Stimulated activated CD4-positive, alpha-beta T cell treated with anti-CD3 and anti-CD28 coated beads, Interleukin-1b, Interleukin-23, amount 100 ng/mL, for 48 hours (primary cell): ENCODE results near the gene DCTD.

Experiments
- DNase-seq: peaks from one replicate; pipeline ENCODE4 v3.0.0-alpha.2; 2020

The DCTD gene

GRCh38 chr4:182866746-182867145, 50.4 kb downstream of the DCTD start:
- no peak for DNase-seq

DNA sequence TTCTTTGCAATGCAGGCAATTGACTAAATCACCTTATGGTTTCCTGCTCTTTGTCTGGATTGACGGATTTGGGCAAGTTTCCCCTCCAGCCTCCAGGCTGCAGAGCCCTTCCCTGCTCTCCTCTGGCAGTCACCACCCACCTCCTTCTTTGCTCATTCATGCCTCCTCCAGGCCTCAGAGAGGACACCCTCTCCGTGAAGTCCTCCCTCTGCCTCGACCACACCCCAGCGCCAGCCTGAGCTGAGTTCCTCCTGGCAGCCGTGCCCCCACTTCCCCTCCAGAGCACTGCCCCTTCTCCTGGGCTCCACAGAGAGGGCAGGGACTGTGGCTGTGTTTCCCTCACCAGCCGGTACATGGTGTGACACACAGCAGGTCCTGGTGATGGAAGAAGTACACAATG, 53.7 kb downstream of the DCTD start:
- DNase-seq = no peak

DNA sequence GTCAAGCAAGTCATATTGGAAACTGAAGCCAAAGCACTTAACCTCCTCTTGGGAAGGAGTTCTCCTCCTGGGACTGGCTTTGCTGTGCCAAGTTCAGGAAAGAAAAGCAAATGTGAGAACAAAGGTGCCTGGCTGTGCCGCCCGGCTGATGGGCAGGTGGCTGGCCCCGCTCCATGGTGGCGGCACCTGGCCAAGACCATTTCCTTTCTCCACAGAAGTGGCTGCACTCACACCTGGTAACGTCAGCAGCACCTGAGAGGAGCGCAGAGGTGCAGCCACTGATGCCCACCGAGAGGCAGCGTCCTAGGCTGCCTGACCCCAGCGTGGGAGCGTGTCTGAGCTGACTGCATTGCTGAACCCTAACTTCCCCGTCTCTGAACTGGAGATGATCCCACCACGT, 54.3 kb downstream of the DCTD start:
- no peak for DNase-seq

DNA sequence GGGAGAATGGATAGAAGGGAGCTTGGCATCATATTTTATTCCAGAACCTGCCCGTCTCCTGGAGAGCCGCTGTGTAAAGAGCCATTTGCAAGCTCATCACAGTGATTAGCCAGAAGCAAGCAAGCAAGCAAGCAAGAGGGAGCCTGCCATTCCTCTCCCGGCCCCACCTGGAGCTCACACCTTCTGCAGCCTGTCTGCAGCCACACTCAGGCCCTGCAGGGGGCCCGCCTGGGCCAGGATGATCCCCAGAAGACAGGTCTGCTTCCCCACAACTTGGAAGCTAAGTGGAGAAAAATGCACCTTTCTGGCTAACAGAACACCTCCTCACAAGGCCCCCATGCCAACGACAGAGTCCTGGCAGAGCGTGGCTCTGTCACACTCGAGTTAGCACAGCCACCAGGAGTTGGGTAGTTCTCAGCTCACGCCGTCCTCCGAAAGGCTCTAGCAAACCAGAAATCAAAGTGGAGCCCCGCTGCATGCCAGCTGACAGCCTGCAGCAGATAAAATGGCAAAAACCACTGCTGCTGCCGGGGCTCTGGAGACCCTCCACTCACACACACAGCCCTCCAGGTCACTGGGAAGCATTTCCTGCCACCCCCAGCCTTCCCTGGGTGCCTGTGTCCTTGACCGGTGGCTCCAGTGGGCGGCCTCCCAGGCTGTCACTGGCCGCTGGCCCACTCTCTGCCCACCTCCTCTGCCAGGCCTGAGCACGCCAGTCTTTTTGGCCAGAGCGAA, 54.9 kb downstream of the DCTD start:
- DNase-seq = no peak

GRCh38 chr4:182861346-182861745, 55.8 kb downstream of the DCTD start:
- no peak for DNase-seq

- no peak for DNase-seq
Measured at GRCh38 chr4:182859730-182860129, 57.5 kb downstream of the DCTD start.

GRCh38 chr4:182858711-182859110, 58.5 kb downstream of the DCTD start:
- DNase-seq = no peak

GRCh38 chr4:182856862-182857261, 60.3 kb downstream of the DCTD start:
- no peak for DNase-seq

DNA sequence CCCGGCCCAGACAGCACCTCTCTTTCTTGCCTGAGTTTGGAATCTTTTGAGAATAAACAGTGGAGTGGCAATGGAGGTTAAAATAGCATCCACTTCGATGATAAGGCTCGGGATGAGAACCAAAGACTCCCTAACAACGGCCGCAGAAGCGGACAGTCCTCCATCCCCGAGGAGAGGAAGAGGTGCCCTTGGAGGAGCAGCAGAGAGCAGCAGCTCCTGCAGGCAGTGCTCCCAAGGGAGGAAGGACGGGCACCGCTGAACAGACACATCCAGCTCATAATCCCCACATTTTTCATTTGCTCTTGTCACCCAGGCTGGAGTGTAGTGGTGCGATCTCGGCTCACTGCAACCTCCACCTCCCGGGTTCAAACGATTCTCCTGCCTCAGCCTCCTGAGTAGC, 61.3 kb downstream of the DCTD start:
- no peak for DNase-seq

DNA sequence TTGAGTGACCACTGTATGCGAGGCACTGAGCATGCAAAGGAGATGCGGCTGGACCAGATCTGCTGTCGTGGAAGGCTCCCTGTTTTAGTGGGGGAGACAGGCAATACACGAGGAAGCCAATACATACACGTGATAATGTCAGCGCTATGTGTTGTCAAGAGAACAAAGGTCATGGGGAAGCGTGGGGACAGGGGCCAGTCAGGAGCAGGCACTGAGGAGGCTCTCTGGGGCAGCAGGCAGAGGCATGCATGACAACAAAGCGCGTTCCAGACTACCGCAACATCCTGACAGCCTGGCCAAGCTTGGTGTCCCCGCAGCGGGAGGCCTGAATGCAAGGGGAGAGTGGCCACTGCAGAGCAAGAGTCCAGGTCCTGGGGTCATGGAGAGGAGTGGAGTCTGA, 61.9 kb downstream of the DCTD start:
- no peak for DNase-seq

DNA sequence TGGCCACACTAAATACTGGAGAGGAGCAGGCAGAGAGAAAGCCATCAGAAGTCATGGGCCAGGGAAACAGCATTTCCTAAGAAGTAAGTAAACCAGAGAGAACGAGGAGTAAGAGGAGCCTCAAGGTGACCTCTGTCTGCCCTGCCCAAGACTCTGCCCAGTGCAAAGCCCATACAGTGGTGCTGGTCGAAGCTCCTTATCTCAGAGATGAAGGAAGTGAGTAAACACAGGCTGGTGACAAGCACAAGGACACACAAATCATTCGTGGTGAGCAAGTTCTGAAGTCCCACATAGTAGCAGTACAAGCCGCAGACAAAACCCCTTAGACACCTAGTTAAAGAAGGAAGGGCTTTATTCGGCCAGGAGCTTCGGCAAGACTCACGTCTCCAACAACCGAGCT, 62.7 kb downstream of the DCTD start:
- DNase-seq = no peak

DNA sequence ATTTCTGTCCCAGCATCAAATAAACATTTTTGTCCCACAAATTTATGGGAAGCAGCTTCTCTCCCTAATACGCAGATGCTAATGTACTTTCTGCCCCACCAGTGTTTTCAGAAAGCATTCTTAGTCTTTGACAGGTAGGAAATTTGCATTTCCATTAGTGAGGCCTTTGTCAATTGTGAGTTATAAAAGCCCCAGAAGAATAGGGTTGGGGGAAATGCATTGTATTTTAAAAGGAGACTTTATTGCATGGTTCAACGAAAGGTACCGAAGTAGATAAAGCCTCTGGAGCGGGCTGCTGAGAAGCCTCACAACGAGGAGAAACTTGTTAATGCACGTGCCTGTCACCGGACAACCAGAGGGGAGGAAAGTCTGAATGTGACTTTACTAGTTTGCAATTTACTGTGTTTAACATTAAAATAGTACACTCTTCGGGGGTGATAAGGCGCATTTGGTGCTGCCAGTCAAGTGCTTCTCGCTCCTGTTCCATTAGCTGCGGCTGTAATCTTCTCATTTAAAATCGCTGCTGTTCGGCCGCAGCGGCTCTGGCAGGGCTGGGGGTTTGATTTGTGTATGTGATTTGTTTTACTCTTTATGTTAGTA, 63.4 kb downstream of the DCTD start:
- no peak for DNase-seq

DNA sequence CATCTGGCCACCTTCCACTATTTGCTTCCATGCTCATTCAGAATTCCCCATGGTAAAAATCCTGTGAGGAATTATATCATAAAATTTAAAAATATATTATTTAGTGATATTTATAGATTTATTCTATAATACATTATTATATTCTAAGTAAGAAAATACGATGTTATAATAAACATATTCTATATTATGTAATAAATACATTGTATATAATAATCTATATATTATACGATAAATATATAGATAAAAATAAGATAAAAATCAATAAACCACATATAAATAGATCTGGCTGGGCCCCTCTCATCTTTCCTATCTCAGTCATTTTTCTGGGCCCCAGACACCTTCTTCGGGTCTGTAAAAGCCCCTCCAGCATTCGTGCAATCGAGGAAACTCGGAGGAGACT, 68.5 kb downstream of the DCTD start:
- DNase-seq = no peak

DNA sequence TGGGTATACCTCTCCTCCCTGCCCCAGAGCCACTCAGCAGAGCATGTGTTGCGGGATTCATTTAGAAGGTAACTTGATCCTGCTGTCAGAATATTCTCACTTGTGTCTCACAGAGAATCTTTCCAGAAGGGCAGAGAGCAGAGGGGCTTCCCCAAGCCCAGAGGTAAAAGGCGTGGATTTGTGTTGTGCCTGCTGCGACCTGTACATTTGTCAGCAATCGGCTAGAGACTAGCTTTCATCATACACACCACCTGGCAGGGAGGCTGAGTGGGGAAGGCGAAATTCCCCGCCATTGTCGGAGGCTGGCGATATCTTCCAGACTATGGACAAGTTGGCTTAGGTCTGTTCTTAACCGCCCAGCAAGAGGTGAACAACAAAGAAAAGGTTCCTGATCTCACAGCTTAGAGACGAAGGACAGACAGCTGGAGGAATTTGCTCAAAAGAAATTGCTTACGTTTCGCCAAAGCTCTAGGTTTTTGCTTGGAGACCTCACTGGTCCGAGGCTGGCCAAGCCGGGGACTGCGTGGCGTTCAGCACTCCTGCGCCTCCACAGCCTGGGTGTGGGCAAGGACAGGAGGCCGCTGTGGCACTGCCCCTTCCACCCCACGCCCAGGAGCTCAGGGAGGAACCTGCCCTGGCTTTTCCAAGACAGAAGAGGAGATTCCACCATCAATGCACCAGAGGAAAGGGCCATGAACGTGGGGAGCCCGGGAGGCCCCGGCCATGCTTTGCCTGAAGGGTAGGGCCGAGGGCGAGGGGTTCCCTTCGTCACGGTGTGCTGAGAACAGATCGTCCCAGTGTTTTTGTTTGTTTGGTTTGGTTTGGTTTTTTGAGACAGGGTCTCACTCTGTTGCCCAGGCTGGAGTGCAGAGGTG, 69.4 kb downstream of the DCTD start:
- no peak for DNase-seq

GRCh38 chr4:182846036-182846435, 71.2 kb downstream of the DCTD start:
- no peak for DNase-seq

- DNase-seq = no peak
Measured at GRCh38 chr4:182845618-182846017, 71.6 kb downstream of the DCTD start.

GRCh38 chr4:182843808-182844325, 73.3 kb downstream of the DCTD start:
- DNase-seq = no peak

DNA sequence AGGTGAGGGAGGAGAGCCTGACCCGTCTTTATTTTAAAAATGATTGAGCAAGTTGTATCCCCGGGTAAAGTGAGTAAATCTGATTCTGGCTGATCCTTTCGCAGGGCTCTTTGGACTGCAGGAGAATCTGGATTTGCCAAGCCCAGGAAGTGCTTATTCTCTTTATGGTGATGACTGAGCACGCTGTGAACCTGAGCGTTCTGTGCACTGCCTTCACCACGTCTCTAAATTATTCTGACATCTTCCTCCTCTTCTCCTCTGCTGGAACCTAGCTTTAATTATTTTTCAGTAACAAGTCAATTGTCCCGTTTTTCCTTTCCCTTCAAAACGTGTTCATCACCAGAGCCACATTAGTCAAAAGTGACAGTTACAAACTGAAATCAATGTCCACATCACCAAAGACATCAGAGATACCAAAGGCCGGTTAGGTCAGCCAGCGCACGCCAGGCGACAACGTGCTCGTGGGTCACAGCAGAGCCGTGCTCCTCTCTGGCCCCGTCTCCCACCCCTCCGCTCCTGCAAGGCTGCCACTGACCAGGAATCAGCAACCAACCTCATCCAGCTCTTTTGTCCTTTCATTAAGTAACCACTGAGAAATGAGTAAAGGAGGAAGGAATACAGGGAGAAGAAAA, 74.3 kb downstream of the DCTD start:
- DNase-seq = no peak

DNA sequence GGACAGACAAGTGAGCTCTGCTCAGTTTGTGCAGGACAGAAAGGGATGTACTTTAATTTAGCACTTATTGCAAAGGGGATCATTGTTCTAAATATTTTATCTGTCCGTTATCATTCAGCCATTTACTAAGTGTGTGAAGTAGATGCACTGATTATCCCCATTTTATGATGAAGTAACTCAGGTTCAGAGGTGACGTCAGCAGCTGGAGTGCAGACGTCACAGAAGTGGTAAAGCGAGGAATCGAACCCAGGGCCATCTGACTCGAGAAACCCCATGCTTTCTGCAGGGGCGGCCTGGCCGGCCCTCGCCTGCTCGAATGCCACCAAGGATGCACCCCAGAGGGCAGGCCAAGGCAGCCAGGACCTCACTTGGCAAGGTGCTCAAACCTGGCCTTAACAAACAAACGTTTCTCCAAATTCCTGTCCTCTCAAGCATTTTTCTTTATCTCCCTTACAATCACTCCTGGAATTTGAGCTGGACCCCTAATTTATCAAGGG, 75.0 kb downstream of the DCTD start:
- no peak for DNase-seq

DNA sequence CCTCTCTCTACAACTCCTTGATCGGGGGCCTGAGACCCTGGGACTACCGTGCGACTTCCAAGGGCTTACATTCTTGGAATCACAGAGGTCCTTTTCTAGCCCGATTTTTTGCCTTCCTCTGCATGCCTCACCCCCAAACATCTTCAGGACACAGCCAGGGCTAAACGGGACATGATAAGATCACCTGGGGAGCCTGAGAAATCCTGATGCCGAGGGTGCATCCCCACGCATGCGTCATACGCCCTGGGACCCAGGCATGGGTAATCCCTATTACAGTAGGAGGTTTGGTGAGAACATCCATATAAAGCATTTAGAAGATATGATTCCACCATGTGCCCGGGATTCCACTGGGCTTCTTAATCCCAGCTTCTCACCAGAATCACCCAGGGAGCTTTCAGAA, 77.1 kb downstream of the DCTD start:
- DNase-seq = no peak
